ENCODE measurements around the gene NFKB1.

Gene NFKB1

GRCh38 chr4:102530986-102531385 is 29.8 kb downstream of the NFKB1 start:
- DNase-seq, result no peak
- Mint-ChIP-seq H3K27me3 (no peaks in the 10 kb centered on the region), H3K9me3 (no peaks in the 10 kb centered on the region), H3K4me3 (no peak overlapping the region), H3K36me3 (peaks cover 56% of the 10 kb centered on the region), H3K4me1 (peaks cover 91% of the 10 kb centered on the region), H3K27ac (no peak overlapping the region)
- CTCF ChIA-PET, result no interaction called here

- no peaks in the 10 kb centered on the region for H3K9me3 Mint-ChIP-seq
- H3K36me3 Mint-ChIP-seq, result peaks cover 56% of the 10 kb centered on the region
- H3K27ac Mint-ChIP-seq, result no peak overlapping the region
- peaks cover 90% of the 10 kb centered on the region for H3K4me1 Mint-ChIP-seq
- CTCF ChIA-PET, result no interaction called here
- H3K4me3 Mint-ChIP-seq, result no peak overlapping the region
- H3K27me3 Mint-ChIP-seq, result no peaks in the 10 kb centered on the region
- no peak for DNase-seq
Observed at GRCh38 chr4:102531462-102531861, 30.3 kb downstream of the NFKB1 start.

- CTCF ChIA-PET, result no interaction called here
- no peak for DNase-seq
- no peak overlapping the region for H3K4me3 Mint-ChIP-seq
- H3K27me3 Mint-ChIP-seq, result no peaks in the 10 kb centered on the region
- H3K9me3 Mint-ChIP-seq, result no peaks in the 10 kb centered on the region
- no peak overlapping the region for H3K27ac Mint-ChIP-seq
- peaks cover 54% of the 10 kb centered on the region for H3K36me3 Mint-ChIP-seq
- peaks cover 73% of the 10 kb centered on the region for H3K4me1 Mint-ChIP-seq
Observed at GRCh38 chr4:102533348-102533747, 32.2 kb downstream of the NFKB1 start.

- CTCF ChIA-PET, result no interaction called here
Observed at GRCh38 chr4:102533904-102534303, 32.7 kb downstream of the NFKB1 start.

GRCh38 chr4:102534845-102535244 is 33.7 kb downstream of the NFKB1 start:
- Mint-ChIP-seq H3K27me3 (no peaks in the 10 kb centered on the region), H3K4me3 (no peak overlapping the region), H3K36me3 (peaks cover 56% of the 10 kb centered on the region), H3K27ac (peak overlapping the region; percentile 39), H3K9me3 (no peaks in the 10 kb centered on the region), H3K4me1 (peaks cover 62% of the 10 kb centered on the region)
- CTCF ChIA-PET, result interaction anchor here (0.8 to 3.3 kb wide), 6 partner anchors 12 to 76 kb away, joined by 3 to 11 read pairs (median 4); no protein-coding TSS in a partner anchor
- DNase-seq, result no peak

More at GRCh38 chr4:102533904-102534303, 32.7 kb downstream of the NFKB1 start:
- H3K36me3 Mint-ChIP-seq, result peaks cover 54% of the 10 kb centered on the region
- no peaks in the 10 kb centered on the region for H3K9me3 Mint-ChIP-seq
- no peak for DNase-seq
- no peaks in the 10 kb centered on the region for H3K27me3 Mint-ChIP-seq
- H3K27ac Mint-ChIP-seq, result peak overlapping the region; percentile 58
- peaks cover 69% of the 10 kb centered on the region for H3K4me1 Mint-ChIP-seq
- H3K4me3 Mint-ChIP-seq, result no peak overlapping the region

- H3K27me3 Mint-ChIP-seq, result no peaks in the 10 kb centered on the region
- H3K4me3 Mint-ChIP-seq, result no peak overlapping the region
- peak overlapping the region; percentile 39 for H3K27ac Mint-ChIP-seq
- CTCF ChIA-PET, result interaction anchor here (1.1 to 3.3 kb wide), 5 partner anchors 11 to 76 kb away, joined by 3 to 11 read pairs (median 4); no protein-coding TSS in a partner anchor
- peaks cover 59% of the 10 kb centered on the region for H3K4me1 Mint-ChIP-seq
- H3K9me3 Mint-ChIP-seq, result no peaks in the 10 kb centered on the region
- no peak for DNase-seq
- peaks cover 54% of the 10 kb centered on the region for H3K36me3 Mint-ChIP-seq
Observed at GRCh38 chr4:102535398-102536082, 34.4 kb downstream of the NFKB1 start.

- H3K4me3 Mint-ChIP-seq, result no peak overlapping the region
- DNase-seq, result no peak
- H3K9me3 Mint-ChIP-seq, result no peaks in the 10 kb centered on the region
- H3K4me1 Mint-ChIP-seq, result peaks cover 62% of the 10 kb centered on the region
- no peaks in the 10 kb centered on the region for H3K27me3 Mint-ChIP-seq
- H3K27ac Mint-ChIP-seq, result no peak overlapping the region
- peaks cover 56% of the 10 kb centered on the region for H3K36me3 Mint-ChIP-seq
- CTCF ChIA-PET, result interaction anchor here (0.5 to 3.3 kb wide), 3 partner anchors 10 to 43 kb away, joined by 4 to 11 read pairs (median 5); no protein-coding TSS in a partner anchor
Observed at GRCh38 chr4:102536768-102537167, 35.6 kb downstream of the NFKB1 start.

GRCh38 chr4:102537269-102537668 is 36.1 kb downstream of the NFKB1 start:
- Mint-ChIP-seq H3K27me3 (no peaks in the 10 kb centered on the region), H3K9me3 (no peaks in the 10 kb centered on the region), H3K4me3 (no peak overlapping the region), H3K36me3 (peaks cover 51% of the 10 kb centered on the region), H3K4me1 (peaks cover 61% of the 10 kb centered on the region), H3K27ac (no peak overlapping the region)
- no peak for DNase-seq
- CTCF ChIA-PET, result interaction anchor here (0.5 to 3.3 kb wide), 4 partner anchors 9 to 43 kb away, joined by 3 to 11 read pairs (median 4); no protein-coding TSS in a partner anchor

- Mint-ChIP-seq H3K4me1 (peaks cover 32% of the 10 kb centered on the region), H3K9me3 (no peaks in the 10 kb centered on the region), H3K4me3 (no peak overlapping the region), H3K27ac (peak overlapping the region; percentile 4), H3K27me3 (no peaks in the 10 kb centered on the region), H3K36me3 (peaks cover 56% of the 10 kb centered on the region)
- peak; percentile 30 for DNase-seq
- CTCF ChIA-PET, result interaction anchor here (1.0 to 2.2 kb wide), 4 partner anchors 20 to 94 kb away, joined by 3 to 5 read pairs (median 5); partner anchors contain the start of gene NFKB1
Observed at GRCh38 chr4:102541697-102542096, 40.5 kb downstream of the NFKB1 start.

- H3K27me3 Mint-ChIP-seq, result no peaks in the 10 kb centered on the region
- peaks cover 39% of the 10 kb centered on the region for H3K4me1 Mint-ChIP-seq
- H3K4me3 Mint-ChIP-seq, result no peak overlapping the region
- no peak overlapping the region for H3K27ac Mint-ChIP-seq
- peaks cover 67% of the 10 kb centered on the region for H3K36me3 Mint-ChIP-seq
- H3K9me3 Mint-ChIP-seq, result no peaks in the 10 kb centered on the region
- no peak for DNase-seq
- CTCF ChIA-PET, result interaction anchor here (0.8 to 2.2 kb wide), 3 partner anchors 19 to 122 kb away, joined by 3 to 5 read pairs (median 5); partner anchors contain the start of gene NFKB1
Observed at GRCh38 chr4:102543030-102543928, 42.1 kb downstream of the NFKB1 start.

- H3K4me1 Mint-ChIP-seq, result peaks cover 33% of the 10 kb centered on the region
- H3K4me3 Mint-ChIP-seq, result no peak overlapping the region
- peaks cover 66% of the 10 kb centered on the region for H3K36me3 Mint-ChIP-seq
- H3K9me3 Mint-ChIP-seq, result no peaks in the 10 kb centered on the region
- H3K27me3 Mint-ChIP-seq, result no peaks in the 10 kb centered on the region
- no peak for DNase-seq
- H3K27ac Mint-ChIP-seq, result no peak overlapping the region
- CTCF ChIA-PET, result interaction anchor here (1.4 to 3.8 kb wide), 3 partner anchors 11 to 116 kb away, joined by 4 to 11 read pairs (median 6); no protein-coding TSS in a partner anchor
Observed at GRCh38 chr4:102546635-102547034, 45.5 kb downstream of the NFKB1 start.

- CTCF ChIA-PET, result interaction anchor here (1.4 to 3.8 kb wide), 2 partner anchors 12 to 117 kb away, joined by 4 to 11 read pairs; no protein-coding TSS in a partner anchor
- H3K27me3 Mint-ChIP-seq, result no peaks in the 10 kb centered on the region
- peaks cover 69% of the 10 kb centered on the region for H3K36me3 Mint-ChIP-seq
- peak overlapping the region; percentile 61 for H3K27ac Mint-ChIP-seq
- no peak overlapping the region for H3K4me3 Mint-ChIP-seq
- no peak for DNase-seq
- no peaks in the 10 kb centered on the region for H3K9me3 Mint-ChIP-seq
- H3K4me1 Mint-ChIP-seq, result peaks cover 40% of the 10 kb centered on the region
Observed at GRCh38 chr4:102547973-102548372, 46.8 kb downstream of the NFKB1 start.

- no peaks in the 10 kb centered on the region for H3K27me3 Mint-ChIP-seq
- H3K27ac Mint-ChIP-seq, result no peak overlapping the region
- H3K9me3 Mint-ChIP-seq, result no peaks in the 10 kb centered on the region
- peaks cover 55% of the 10 kb centered on the region for H3K36me3 Mint-ChIP-seq
- H3K4me1 Mint-ChIP-seq, result peaks cover 42% of the 10 kb centered on the region
- DNase-seq, result no peak
- CTCF ChIA-PET, result no interaction called here
- H3K4me3 Mint-ChIP-seq, result no peak overlapping the region
Observed at GRCh38 chr4:102551958-102552565, 50.9 kb downstream of the NFKB1 start.

GRCh38 chr4:102552781-102553180 is 51.6 kb downstream of the NFKB1 start:
- Mint-ChIP-seq H3K9me3 (no peaks in the 10 kb centered on the region), H3K4me1 (peaks cover 39% of the 10 kb centered on the region), H3K27ac (peak overlapping the region; percentile 7), H3K27me3 (no peaks in the 10 kb centered on the region), H3K4me3 (no peak overlapping the region), H3K36me3 (peaks cover 50% of the 10 kb centered on the region)
- CTCF ChIA-PET, result no interaction called here
- no peak for DNase-seq

All from activated naive CD4-positive, alpha-beta T cell treated with anti-CD3 and anti-CD28 coated beads, Interleukin-2, amount 10 ng/mL, durations not matched to agents 7 days and 5 days (primary cell).